ENCODE results near the gene DHRS13.

Gene DHRS13, protein sequence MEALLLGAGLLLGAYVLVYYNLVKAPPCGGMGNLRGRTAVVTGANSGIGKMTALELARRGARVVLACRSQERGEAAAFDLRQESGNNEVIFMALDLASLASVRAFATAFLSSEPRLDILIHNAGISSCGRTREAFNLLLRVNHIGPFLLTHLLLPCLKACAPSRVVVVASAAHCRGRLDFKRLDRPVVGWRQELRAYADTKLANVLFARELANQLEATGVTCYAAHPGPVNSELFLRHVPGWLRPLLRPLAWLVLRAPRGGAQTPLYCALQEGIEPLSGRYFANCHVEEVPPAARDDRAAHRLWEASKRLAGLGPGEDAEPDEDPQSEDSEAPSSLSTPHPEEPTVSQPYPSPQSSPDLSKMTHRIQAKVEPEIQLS

DNA sequence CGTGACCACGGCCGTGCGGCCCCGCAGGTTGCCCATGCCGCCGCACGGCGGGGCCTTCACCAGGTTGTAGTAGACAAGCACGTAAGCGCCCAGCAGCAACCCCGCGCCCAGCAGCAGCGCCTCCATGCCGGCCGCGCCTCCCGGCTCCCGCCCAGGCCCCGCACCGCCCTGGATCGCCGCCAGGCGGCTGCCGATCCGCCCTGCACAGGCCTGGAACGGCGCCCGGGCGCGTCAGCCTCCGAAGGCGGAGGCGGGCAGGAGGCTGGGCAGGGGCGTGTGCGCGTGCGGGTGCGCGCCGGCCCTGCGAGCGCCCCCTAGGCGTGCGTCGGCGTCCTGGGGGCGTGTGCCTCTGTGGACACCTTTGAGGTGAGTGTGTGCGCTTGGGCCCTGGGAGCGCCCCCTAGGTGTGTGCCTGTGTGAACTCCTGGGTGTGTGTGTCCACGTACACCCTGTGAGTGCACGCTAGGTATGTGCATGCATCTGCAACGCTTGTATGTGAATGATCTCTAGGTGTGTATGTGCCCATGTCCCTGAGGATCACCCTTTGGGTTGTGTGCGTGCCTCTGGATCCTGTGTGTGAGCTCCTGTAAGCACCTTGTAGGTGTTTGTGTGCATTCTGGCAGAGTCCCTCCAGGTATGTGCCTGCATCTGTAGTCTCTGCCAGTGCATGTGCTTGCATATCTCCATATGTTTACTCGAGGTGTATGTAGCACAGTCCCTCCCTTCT, at the start of gene DHRS13:
DHRS13 (minus strand) TSS at position 261 of the 727 bp plus-strand sequence; CDS start at position 126, 135 bp downstream.
- peak; percentile 72 for DNase-seq

DNA sequence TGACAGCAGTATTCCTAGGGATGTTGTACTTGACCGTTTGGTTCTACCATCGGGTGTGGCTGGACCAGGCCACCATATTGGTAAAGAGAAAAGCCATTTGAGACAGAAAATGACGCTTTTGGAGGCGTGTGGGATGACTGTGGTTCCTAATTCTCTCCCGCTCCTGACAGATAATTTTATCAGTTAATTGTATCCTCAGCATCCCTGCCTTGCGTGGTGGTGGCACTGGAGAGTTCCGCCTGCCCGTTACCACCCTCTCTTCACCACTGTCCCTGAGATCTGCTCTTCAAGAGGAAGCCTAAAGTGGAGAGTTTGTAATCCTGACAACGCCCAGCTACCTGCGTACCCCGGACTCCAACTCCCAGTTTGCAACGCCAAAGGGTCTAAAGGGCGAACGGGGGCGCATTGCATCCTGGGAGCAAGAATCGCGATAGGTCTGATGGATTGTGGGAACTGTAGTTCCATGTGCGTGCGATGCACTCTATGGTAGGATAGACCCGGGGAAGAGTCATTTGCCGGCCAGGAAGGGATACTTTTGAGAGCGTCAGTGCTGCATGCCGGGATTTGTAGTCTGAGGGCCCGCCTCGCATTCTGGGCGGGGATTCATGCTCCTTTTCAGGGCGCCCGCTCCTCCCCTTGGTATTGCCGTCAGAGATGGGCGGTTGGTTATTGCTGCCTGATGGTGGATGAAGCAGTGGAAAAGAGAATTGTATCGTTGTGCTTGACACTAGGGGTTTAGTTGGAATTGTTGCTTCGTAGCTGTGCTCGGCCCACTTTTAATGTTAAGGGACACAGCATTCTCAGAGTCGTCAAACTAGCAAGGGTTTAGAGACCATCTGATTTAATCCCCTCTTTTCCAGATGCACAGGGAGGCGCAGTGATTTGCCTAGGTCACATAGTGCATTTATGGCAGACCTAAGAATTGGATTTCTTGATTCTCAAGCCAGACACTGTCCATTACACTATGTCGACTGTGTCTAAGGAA, 49.4 kb upstream of the DHRS13 start:
- DNase-seq: peak; percentile 99

DNA sequence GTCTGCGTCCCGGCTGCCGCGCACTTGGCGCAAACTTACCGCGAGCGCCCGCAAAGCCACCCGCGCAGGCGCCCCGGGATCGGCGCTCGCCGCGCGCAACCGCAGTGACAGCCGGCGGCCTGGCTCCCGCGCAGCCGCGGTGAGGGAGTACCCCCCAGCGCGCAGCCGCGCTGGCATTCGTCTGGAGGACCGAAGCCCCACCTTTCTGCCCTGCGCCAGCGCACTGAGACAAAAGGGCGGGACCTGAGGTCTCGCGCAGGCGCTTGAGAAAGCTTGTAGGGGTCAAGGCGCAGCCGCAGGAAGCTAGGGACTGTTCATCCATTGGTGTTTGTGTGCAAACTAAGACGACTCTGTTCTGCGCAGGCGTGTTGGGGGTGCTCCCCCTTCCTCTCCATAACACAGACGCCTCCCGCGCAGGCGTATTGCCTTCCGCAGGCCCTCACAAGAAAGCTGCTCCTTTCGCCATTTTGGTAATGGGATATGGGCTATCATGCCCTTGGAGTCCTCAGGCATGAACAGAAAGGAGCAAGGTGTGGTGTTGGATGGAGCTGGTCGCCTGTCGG, 48.6 kb upstream of the DHRS13 start, which contains the start of gene PHF12:
PHF12 (minus strand) TSS at position 91 of the 563 bp plus-strand sequence. CDS start 558 bp downstream, outside the sequence.
- DNase-seq: peak; percentile 99

DNA sequence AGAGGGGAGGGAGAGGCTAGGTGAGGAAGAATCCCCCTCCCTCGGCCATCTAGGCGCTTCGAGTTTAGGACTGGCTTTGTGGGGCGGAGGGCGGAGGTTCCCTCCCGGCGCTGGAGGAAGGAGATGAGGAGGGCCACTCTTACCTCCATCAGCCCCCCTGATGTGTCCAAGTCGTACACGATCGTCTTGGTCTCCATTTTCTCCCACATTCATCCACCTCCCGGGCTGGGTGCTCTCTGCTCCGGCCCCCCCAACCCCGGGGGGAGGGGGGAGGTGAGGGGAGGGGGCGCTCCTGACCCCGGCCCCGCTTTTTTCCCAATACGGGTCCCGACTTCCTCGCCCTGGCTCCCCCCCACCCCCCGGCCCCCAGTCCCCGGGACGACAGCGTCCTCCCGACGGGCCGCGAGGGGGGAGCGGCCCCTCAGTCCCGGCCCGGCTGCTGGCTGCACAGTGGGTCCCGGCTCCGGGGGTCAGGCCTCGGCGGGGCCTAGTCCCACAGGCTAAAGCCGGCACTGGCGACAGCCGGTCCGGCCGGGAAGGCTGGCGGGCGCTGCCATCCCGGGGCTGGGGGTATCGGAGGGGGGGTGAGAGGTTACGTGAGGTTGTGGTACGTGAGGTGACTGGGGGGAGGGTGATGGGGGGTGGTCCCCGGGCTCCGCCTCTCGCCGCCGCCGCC, 48.0 kb upstream of the DHRS13 start:
- no peak for DNase-seq

DNA sequence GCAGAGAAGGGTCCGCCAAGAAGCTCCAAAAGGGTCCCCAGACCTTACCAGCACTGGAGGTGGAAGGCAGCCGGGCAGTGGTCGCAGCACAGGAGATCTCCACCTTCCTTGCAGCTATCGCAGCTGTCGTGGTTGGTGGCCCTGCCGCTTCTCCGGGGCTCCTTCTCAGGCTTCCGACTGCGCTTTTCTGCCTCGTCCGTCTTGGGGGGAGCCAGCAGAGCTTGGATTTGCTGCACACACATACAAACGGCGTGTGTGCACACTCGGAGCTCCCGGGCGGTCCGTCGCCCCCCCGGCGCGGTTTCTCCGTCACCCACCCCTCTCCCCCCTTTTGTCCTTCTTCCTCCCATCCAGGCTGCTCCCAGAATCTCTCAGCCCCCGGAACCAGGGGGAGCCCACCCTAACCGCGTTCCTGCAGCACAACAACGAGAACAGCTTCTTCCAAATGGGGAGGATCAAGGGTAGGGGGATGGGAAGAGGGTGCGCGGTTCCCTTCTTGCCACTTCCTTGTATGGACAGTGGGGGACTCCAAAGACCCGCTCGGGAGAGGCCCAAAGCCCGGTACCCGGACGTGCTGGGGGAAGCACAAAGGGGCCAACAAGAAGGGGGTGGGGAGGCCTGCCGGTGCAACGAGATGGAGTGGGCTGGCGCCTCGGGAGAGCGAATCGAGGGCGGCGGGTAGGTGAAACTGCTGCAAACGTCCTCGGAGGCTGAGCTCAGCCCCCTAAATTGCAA, 47.3 kb upstream of the DHRS13 start:
- no peak for DNase-seq

DNA sequence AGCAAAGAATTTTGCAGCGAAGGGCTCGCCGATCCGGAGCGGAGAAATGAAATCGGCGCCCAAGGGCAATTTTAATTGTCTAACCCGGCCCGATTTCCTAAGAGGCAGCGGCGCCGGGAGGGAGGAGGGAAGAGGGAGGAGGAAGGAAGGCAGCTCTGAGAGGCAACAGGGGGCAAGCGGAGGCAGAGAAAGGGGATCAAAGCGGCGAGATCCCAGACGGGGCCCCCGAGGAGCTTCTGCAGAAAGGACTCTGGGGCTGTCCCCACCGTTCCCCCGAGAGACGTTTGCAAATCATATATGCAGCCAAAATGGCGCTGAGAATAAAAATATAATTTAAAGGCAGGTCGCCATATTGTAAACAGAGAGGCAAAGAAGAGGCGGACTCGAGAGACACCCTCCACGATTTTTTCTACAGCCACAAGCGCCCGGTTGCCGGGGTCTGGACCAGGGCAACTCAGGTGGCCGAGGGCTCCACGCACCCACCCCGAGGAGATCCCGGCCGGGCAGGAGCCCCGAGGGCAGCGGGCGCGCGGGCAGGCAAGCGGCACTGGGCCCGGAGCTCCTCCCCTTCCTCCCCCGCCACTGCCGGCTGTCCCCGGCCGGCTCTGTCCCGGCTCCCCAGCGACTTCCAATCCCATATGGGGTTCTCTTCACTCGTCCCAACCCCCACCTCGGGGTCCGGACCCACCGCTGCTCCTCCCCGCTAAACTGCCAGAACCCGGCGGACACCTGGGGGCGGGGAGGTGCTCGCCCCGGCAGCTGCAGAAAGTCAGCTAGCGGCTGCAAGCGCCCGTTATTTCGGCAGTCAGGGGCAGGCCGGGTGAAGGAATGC, 46.5 kb upstream of the DHRS13 start:
- no peak for DNase-seq

DNA sequence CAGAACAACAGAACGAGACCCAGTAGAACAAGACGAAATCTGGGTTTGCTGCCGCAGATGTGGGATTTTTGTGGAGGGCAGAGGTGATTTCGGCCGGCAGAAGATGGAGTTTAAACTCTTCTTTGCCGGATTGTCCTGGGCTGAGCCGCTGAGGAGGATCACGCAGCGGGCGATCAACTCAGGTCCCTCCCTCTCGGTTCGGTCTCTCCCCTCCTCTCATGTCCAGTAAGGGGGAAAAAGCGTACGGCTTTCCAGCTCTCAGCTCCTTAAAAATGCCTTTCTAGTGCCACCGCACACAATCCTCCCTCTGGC, 46.0 kb upstream of the DHRS13 start:
- DNase-seq: no peak

DNA sequence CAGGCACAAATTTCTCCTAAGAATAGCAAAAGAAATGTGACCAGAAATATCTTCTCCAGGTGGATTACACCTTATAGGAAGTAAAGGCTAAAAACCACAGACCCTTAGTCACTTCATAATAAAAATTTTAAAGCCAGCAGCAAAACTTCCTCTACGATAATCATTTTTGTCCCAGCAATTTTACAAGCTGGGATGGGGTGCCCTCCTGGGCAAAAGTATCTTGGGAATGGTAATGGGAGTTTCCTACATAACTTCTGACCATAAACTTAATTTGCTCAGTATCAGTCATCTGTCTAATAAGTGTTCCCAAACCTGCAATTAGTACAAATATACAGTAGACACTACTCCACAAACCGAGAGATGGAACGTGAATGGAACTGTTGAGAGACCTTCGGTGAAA, 45.5 kb upstream of the DHRS13 start:
- no peak for DNase-seq

DNA sequence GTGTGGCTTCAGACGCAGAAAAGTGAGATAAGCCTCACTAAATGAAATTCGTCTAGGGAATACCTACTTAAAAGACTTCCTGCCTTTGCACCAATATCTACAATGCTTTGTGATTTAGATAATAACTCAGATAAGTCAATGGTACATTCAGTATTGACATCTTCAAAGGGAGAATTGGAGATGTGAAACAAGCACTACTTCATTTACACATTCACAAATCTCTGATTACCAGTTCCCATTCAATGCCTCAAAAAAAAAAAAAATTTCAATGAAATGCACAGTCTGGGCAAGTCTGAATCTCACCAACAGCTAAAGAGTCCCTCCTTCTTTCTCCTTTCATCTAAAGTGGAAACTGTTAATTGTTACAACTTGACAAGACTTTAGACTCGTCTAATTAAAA, 44.8 kb upstream of the DHRS13 start:
- DNase-seq: no peak

DNA sequence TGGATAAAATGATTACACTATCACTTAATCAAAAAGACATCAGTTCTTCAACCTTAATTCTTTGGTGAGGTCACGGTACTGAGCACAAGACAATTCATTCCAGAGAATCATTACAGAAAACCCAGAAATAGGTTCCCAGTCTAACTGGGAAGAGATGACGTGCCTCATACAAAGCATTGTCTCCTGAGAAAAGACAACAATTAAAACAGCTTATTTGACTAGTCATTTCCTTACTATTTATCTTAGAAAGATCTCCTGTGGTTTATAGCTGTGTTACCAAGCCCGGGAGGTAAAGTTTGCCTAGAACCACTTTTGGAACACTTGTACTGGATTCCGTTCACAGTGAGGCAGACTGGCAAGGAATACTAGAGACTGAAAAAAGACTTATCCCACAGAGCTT, 43.4 kb upstream of the DHRS13 start:
- no peak for DNase-seq

DNA sequence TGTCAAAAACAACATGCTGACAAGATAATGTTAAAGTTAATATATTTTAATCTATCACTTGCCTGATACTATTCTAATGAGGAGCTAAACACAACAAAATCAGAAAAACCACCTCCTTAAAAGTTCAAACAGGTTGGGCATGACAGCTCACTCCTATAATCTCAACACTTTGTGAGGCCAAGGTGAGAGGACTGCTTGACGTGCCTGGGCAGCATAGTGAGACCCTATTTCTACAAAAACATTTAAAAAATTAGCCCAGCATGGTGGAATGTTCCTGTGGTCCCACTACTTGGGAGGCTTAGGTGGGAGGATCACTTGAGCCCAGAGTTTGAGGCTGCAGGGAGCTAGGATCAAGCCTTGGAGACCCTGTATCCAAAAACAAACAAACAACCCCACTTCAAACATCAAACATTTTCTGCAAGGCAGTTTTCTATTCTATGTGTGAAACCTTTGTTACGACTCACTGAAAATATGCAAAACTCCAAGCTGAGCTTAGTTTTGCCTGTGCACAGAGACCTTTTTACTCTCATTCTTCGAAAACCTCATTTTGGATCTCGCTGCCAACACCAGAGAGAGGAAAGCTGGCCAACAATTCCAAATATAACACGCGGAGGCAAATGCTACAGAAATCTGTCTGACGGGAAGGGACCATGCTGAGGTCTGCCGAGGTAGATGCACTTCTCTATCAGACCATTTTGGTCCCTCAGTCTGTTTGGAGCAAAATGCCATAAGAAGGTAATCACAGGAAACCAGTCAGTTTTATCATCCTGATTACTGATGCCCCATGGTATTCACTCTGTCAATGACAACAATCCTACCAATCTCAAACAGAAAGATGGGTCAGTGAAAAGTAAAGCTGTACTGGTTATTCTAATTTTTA, 42.2 kb upstream of the DHRS13 start:
- DNase-seq: no peak

DNA sequence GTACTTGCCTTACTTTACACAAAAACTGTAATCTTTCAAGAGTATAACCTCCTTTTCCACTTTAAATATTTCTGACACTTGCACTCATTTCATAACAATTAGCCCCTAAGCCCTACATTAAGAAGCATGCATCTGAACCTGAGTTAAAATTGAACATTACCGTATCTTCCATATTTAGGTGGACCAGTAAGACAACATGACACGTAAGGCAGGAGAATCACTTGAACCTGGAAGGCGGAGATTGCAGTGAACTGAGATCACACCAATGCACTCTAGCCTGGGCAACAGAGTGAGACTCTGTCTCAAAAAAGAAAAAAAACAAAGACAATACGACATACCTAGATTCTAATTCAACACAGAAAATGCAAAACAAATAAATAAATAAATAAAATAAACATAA, 41.5 kb upstream of the DHRS13 start:
- DNase-seq: no peak

DNA sequence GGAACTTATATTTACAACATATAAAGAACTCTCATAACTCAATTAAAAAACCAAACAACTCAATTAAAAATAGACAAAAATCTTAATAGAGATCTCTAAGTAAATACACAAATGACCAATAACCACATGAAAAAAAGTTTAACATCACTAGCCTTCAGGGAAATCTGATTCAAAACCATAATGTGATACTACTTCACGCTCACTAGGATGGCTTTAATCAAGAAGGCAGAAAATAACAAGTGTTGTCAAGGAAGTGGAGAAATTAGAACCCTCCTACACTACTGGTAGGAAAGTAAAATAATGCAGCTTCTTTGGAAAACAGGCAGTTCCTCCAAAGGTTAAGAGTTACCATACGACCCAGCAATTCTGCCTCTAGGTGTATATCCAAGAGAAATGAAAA, 40.0 kb upstream of the DHRS13 start:
- DNase-seq: no peak

DNA sequence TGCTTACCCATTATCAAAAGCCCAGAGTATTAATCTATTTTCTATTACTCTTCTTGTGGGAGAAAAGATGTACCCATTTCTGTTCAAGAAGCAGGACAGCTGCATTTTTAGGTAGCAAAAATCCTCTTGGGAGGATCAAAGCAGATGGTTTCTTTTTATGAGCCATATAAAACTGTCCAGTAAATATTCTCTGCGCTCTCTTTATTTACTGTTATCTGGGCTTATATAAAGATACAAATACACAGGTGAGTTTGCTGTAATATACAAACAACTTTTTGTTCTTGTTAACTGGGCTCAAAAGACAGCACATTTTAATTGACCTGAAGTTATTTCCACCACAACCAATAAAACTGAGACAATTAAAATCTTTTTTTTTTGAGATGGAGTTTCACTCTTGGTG, 38.4 kb upstream of the DHRS13 start:
- DNase-seq: no peak

DNA sequence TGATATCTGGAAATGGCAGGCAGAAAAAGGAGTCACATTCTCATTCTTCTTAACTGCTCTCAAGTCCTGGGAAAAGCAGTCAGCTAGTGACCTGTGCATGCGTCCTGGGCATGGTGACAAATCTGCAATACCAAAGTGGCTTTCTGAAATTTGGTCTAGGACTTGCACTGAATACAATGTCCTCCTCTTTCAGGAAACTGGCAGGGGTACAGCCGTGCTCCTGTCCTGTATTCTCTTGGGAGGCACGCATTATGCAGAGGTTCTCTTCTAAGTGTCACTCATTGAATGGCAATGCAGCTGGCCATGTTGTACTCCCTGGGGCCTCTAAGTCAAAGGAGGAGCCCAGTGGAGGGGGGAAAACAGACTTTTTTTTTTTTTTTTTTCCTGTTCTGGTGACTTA, 37.8 kb upstream of the DHRS13 start:
- DNase-seq: no peak

DNA sequence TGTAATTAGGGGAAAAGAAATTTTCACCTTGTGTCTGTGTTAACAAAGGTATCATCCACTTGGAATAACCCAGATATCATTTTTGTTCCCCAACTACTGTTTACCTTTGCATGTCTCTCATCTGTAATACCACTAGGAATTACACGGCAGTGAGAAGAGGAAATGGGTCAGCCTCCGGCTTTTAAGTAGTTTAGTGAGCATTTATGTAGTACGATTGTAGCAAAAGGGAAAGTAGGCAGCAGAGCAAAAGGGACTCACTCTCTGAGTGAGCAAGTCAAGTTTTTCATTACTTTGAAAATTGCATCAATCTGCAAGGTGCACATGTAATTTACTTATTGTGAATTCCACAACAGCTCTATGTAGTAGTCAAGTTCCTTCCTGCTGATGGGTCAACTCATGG, 37.3 kb upstream of the DHRS13 start:
- no peak for DNase-seq

DNA sequence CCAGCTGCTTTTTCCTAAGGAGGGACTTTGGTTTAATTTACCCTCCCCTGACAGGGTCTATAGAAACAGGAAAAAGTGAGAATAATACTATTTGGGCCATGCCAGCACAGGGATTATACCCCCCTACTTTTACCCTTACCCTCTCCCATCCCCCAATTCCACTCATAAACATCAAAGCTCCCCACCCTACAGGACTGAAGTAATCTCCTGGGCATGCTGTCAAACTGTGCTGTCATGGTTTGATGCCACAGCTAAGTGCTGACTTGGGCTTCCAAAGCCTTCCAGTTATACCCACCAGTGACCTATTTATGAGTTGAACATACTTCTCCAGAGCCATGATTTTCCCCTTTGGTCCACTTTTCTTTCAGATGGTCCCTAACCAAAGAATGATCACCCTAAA, 35.7 kb upstream of the DHRS13 start:
- no peak for DNase-seq

DNA sequence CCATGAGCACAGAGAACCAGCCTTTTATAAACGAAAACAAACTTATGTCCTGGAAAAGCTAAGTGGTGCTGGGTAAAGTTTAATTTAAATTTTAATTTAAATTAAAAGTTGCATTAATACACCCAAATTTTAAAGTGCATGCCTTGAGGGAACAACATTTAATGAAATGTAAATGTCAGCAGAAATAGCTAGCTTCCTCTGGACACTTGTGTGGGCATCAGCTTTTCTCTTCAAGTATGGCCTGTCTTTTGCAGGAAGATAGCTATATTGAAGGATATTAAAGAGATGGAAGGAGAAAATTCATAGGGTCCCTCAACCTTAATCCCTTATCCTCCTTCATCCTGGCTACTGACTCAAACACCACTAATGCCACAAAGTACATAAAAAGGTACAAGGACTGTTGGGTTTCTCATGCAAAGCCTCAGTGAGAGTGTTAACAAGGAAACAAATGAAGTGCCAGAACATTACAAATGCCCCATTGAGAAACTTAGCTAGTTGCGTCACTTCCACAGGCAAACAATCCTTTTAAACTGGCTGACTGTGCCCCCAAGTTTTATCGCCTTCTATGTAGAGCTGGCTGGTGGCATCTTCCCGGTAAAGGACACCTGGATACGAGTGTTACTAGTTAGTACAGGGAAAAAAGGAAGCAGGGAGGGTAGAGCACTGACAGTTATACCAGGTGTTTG, 34.3 kb upstream of the DHRS13 start:
- no peak for DNase-seq

All from amniotic stem cell (primary cell).